Lower leg skin (tissue), 3 donors: ENCODE measurements around the gene KLK4.

Source experiments
- CTCF ChIP-seq, 3 donors: fragments of 450-650 bp; IDR thresholded peaks; one replicate each; pipeline ENCODE4 v1.5.1; 2016; ENCODE audit warnings: antibody characterized with exemption in 3 of 3, mild to moderate bottlenecking in 3 of 3, moderate library complexity in 2 of 3
- POLR2A ChIP-seq, 2 donors: fragments of 450-650 bp; IDR thresholded peaks; one replicate each; pipeline ENCODE4 v1.6.1; 2016 to 2017; ENCODE audit warnings: antibody characterized with exemption in 2 of 2, mild to moderate bottlenecking in 1 of 2, moderate library complexity in 1 of 2

GRCh38 chr19:50916069-50916468 lies 4.9 kb upstream of the KLK4 start:
- TF ChIP-seq CTCF (IDR thresholded peaks at IDR 0.05) (no peak), POLR2A (IDR thresholded peaks at IDR 0.05) (no peak)
